ENCODE data around the gene OLFM2. TPM values are rescaled to one million over a fixed set of nuclear protein-coding genes. Genes with fewer than 3 reads are reported as not detected.

Gene OLFM2
- total and polyA plus RNA-seq, 9 of the 15 experiments (the other 6 are each of a cell fraction or from before 2014, with no cell fraction given) = 0.10 to 0.33 (median 0.23) TPM; not detected in 4

DNA sequence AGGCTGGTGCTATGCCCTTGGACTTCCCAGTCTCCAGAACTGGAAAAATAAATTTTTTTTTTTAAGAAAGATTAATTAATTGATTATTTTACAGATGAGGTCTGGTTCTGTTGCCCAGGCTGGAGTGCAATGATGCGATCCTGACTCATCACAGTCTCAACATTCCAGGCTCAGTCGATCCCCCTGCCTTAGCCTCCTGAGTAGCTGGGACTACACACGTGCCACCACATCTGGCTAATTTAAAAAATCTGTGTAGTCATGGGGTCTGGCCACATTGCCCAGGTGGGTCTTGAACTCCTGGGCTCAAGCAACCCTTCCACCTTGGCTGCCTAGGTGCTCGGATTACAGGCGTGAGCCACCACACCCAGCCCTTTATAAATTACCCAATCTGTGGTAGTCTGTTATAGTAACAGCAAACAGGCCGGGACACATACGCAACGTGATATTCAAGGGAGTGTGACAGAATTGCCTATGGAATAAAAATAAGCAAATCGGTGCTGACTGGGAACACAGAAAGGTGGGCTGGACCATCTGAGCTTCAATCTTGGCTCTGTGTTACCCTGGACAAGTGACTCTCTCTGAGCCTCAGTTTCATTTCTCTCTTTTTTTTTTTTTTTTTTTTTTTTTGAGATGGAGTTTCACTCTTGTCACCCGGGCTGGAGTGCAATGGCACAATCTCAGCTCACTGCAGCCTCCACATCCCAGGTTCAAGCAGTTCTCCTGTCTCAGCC lies 58.4 kb downstream of the OLFM2 start:
- H3K27ac ChIP-seq (ENCODE audit: extremely low read depth, low read depth, low read length) = no peak overlapping the region
- H3K27me3 ChIP-seq (ENCODE audit: control insufficient read depth in 2 of 2, insufficient read depth in 2 of 2, low read length in 2 of 2) = peaks cover 0 to 22% of the 10 kb centered on the region in 2 experiments; a peak in 2 of 5 replicates
- TF ChIP-seq SRSF1 (IDR thresholded peaks at IDR 0.05; ENCODE audit: low read depth, low read length) (no peak), HMG20B (CRISPR knock-in tag; IDR thresholded peaks at IDR 0.05) (no peak), RFX1 (IDR thresholded peaks at IDR 0.05) (no peak), HLTF (IDR thresholded peaks at IDR 0.05) (no peak), RBM15 (IDR thresholded peaks at IDR 0.05; ENCODE audit: insufficient read depth, low read length) (no peak), PML (IDR thresholded peaks at IDR 0.05; ENCODE audit: low read length) (no peak), ASH1L (IDR thresholded peaks at IDR 0.05; ENCODE audit: borderline replicate concordance, low read depth, partially characterized antibody) (no peak), STAT5B (CRISPR knock-in tag; IDR thresholded peaks at IDR 0.05) (no peak), LEF1 (IDR thresholded peaks at IDR 0.05) (no peak), DNMT1 (IDR thresholded peaks at IDR 0.05) (no peak), ZNF347 (CRISPR knock-in tag; IDR thresholded peaks at IDR 0.05; ENCODE audit: low read depth) (no peak)
- TF ChIP-seq, protein P1, sequence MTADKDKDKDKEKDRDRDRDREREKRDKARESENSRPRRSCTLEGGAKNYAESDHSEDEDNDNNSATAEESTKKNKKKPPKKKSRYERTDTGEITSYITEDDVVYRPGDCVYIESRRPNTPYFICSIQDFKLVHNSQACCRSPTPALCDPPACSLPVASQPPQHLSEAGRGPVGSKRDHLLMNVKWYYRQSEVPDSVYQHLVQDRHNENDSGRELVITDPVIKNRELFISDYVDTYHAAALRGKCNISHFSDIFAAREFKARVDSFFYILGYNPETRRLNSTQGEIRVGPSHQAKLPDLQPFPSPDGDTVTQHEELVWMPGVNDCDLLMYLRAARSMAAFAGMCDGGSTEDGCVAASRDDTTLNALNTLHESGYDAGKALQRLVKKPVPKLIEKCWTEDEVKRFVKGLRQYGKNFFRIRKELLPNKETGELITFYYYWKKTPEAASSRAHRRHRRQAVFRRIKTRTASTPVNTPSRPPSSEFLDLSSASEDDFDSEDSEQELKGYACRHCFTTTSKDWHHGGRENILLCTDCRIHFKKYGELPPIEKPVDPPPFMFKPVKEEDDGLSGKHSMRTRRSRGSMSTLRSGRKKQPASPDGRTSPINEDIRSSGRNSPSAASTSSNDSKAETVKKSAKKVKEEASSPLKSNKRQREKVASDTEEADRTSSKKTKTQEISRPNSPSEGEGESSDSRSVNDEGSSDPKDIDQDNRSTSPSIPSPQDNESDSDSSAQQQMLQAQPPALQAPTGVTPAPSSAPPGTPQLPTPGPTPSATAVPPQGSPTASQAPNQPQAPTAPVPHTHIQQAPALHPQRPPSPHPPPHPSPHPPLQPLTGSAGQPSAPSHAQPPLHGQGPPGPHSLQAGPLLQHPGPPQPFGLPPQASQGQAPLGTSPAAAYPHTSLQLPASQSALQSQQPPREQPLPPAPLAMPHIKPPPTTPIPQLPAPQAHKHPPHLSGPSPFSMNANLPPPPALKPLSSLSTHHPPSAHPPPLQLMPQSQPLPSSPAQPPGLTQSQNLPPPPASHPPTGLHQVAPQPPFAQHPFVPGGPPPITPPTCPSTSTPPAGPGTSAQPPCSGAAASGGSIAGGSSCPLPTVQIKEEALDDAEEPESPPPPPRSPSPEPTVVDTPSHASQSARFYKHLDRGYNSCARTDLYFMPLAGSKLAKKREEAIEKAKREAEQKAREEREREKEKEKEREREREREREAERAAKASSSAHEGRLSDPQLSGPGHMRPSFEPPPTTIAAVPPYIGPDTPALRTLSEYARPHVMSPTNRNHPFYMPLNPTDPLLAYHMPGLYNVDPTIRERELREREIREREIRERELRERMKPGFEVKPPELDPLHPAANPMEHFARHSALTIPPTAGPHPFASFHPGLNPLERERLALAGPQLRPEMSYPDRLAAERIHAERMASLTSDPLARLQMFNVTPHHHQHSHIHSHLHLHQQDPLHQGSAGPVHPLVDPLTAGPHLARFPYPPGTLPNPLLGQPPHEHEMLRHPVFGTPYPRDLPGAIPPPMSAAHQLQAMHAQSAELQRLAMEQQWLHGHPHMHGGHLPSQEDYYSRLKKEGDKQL (CRISPR knock-in tag; IDR thresholded peaks at IDR 0.05; ENCODE audit: borderline replicate concordance) = no peak
- no peaks in the 10 kb centered on the region for H4K20me1 ChIP-seq (replicated peaks; ENCODE audit: control insufficient read depth, insufficient read depth, low read length)
- no peaks in the 10 kb centered on the region for H3K79me2 ChIP-seq (ENCODE audit: control insufficient read depth, insufficient read depth, low read length)
- WGBS (ENCODE audit: insufficient coverage, low coverage, missing lambda C conversion rate) = 14% methylated on average over 9 of the region's 10 CpGs
- no peak overlapping the region for H3K4me2 ChIP-seq (ENCODE audit: insufficient read depth, low read length)
- no peaks in the 10 kb centered on the region; a peak in 1 of 5 replicates for H3K4me1 ChIP-seq (replicated peaks in 1 of 2; ENCODE audit: control insufficient read depth in 2 of 2, insufficient read depth in 2 of 2, low read length in 2 of 2)
- intact Hi-C loops (cut with micrococcal nuclease) = no loop called here
- H3K9me1 ChIP-seq (ENCODE audit: control insufficient read depth, insufficient read depth, low read length) = no peaks in the 10 kb centered on the region
- DNase-seq (ENCODE audit: extremely low read depth in 1 of 4, low spot score in 3 of 4) = no peak
- ChIA-PET CTCF (ENCODE audit: low intra/inter-chr PET ratio) (no interaction called here), POLR2A (interaction anchor here (0.6 to 1.1 kb wide), 2 partner anchors 20 to 142 kb away, joined by 3 read pairs; no protein-coding TSS in a partner anchor)
- no peak for FAIRE-seq
- H2AFZ ChIP-seq (ENCODE audit: low read depth, low read length) = no peak overlapping the region
- no peak for ATAC-seq
- no peaks in the 10 kb centered on the region for H3K9me3 ChIP-seq (replicated peaks; ENCODE audit: control insufficient read depth, insufficient read depth, low read depth, low read length)
- in situ Hi-C loops (cut with MboI) = no loop called here
- no peak overlapping the region for H3K4me3 ChIP-seq
- no peaks in the 10 kb centered on the region for H3K36me3 ChIP-seq (ENCODE audit: control insufficient read depth, insufficient read depth, low read length)
- BruUV-seq (replicated peaks) = no TSS peak
- H3K9ac ChIP-seq (ENCODE audit: insufficient read depth in 1 of 2, low read depth in 2 of 2, low read length in 2 of 2) = no peak overlapping the region
